ENCODE data around the gene PA2G4.

PA2G4 gene

GRCh38 chr12:56117778-56118687 is 13.7 kb downstream of the PA2G4 start, which contains the start of gene ZC3H10:
ZC3H10 (plus strand) TSS chr12:56118266; CDS start chr12:56120563, 2,297 bp downstream.
- in situ Hi-C loops (cut with HindIII; ENCODE audit: low sequenced_read_pairs) = no loop called here
- DNase-seq (ENCODE audit: low read depth, low spot score) = peak; percentile 100
- TF ChIP-seq CTCF (IDR thresholded peaks at IDR 0.05; ENCODE audit: low read depth, low read length) = peak; percentile 67
- peak within 1 kb of the TSS; percentile 84 for H3K4me3 ChIP-seq (ENCODE audit: low read depth, low read length)

- TF ChIP-seq CTCF (IDR thresholded peaks at IDR 0.05; ENCODE audit: low read depth, low read length) = no peak
- peak overlapping the region; percentile 84 for H3K4me3 ChIP-seq (ENCODE audit: low read depth, low read length)
- in situ Hi-C loops (cut with HindIII; ENCODE audit: low sequenced_read_pairs) = no loop called here
- no peak for DNase-seq (ENCODE audit: low read depth, low spot score)
These were observed 14.5 kb downstream of the PA2G4 start for GRCh38 chr12:56118688-56119357.

DNA sequence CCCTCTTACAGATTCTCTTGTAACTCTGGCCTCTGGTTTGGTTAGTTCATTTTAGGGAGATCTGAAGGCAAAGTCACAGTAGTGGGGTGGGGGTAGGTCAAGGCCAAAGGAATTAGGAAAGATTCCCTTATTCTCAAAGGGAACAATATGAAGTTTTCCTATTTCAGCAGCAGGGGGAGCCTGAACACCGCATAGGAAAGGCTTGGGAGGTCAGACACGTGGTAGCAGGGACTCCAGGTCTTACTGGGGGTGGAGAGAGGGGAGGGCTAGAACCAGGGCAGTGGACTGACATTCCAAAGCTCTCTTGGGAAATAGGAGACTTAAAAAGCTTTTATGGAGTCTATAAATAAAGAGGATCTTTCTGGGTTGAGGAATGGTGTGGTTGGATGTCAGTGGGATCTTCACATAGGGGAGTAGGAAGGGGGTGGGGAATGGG is 15.0 kb downstream of the PA2G4 start:
- in situ Hi-C loops (cut with HindIII; ENCODE audit: low sequenced_read_pairs) = no loop called here
- DNase-seq (ENCODE audit: low read depth, low spot score) = peak; percentile 87
- no peak overlapping the region for H3K4me3 ChIP-seq (ENCODE audit: low read depth, low read length)
- peak; percentile 77 for TF ChIP-seq CTCF (IDR thresholded peaks at IDR 0.05; ENCODE audit: low read depth, low read length)

GRCh38 chr12:56120158-56120846 is 15.9 kb downstream of the PA2G4 start:
- no peak overlapping the region for H3K4me3 ChIP-seq (ENCODE audit: low read depth, low read length)
- in situ Hi-C loops (cut with HindIII; ENCODE audit: low sequenced_read_pairs) = no loop called here
- no peak for TF ChIP-seq CTCF (IDR thresholded peaks at IDR 0.05; ENCODE audit: low read depth, low read length)
- DNase-seq (ENCODE audit: low read depth, low spot score) = no peak

DNA sequence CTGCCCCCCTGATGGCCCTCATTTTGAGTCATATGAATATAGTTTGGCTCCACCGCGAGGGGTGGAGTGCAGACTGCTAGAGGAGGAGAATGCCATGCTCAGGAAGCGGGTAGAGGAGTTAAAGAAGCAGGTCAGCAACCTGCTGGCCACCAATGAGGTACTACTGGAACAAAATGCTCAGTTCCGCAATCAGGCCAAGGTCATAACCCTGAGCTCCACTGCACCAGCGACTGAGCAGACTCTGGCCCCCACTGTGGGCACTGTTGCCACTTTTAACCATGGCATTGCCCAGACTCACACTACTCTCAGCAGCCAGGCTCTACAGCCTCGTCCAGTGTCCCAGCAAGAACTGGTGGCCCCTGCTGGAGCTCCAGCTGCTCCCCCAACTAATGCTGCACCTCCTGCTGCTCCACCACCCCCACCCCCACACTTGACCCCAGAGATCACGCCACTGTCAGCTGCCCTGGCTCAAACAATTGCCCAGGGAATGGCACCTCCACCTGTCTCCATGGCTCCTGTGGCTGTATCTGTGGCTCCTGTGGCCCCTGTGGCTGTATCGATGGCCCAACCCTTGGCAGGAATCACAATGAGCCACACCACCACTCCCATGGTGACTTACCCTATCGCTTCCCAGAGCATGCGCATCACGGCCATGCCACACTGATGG is 17.0 kb downstream of the PA2G4 start:
- no peak overlapping the region for H3K4me3 ChIP-seq (ENCODE audit: low read depth, low read length)
- in situ Hi-C loops (cut with HindIII; ENCODE audit: low sequenced_read_pairs) = no loop called here
- no peak for TF ChIP-seq CTCF (IDR thresholded peaks at IDR 0.05; ENCODE audit: low read depth, low read length)
- DNase-seq (ENCODE audit: low read depth, low spot score) = no peak

DNA sequence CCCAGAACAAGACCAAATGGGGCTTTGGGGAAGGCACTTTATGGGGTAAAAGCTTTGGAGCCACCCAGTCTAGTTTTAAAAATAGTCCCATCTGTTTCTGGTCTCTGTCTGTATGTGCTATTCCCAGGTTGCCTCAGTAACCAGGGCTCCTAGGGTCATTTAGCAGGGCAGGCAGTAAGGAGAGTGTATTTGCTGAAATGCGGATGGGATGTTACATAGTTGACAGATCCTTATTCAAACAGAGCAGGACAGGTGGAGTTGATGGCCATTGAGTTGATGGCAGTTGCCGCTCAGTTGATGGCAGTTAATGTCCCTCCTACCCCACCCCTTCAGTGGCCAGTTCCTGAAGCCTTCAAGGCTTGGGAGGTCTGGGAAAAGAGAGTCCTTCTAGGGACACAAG is 18.3 kb downstream of the PA2G4 start:
- no peak for DNase-seq (ENCODE audit: low read depth, low spot score)
- TF ChIP-seq CTCF (IDR thresholded peaks at IDR 0.05; ENCODE audit: low read depth, low read length) = no peak
- in situ Hi-C loops (cut with HindIII; ENCODE audit: low sequenced_read_pairs) = no loop called here
- no peak overlapping the region for H3K4me3 ChIP-seq (ENCODE audit: low read depth, low read length)

Measured in astrocyte of the spinal cord (primary cell).